HG03108 (cell line): Measurements from ENCODE around the gene ZFAND3.
"Not testable (repeated sequence)": the region's sequence is repeated elsewhere in the genome, so short reads cannot be mapped to it uniquely, and the experiment has no call there.

Experiments used
- ATAC-seq: cut with Tn5 transposase; IDR thresholded peaks from one replicate; pipeline ENCODE4 v1.9.1; 2021; ENCODE audit warnings: moderate library complexity; ENCODE audit not compliant: unreplicated experiment

ZFAND3 gene

GRCh38 chr6:38033442-38033982, 214.0 kb downstream of the ZFAND3 start:
- ATAC-seq, result no peak

GRCh38 chr6:38034274-38034914, 214.9 kb downstream of the ZFAND3 start:
- ATAC-seq, result no peak

- ATAC-seq, result no peak
These were observed 216.0 kb downstream of the ZFAND3 start for GRCh38 chr6:38035478-38035877.

- no peak for ATAC-seq
These were observed 220.0 kb downstream of the ZFAND3 start for GRCh38 chr6:38039502-38039901.

- no peak for ATAC-seq
These were observed 220.7 kb downstream of the ZFAND3 start for GRCh38 chr6:38040254-38040653.

GRCh38 chr6:38043259-38043753, 223.8 kb downstream of the ZFAND3 start:
- no peak for ATAC-seq

- ATAC-seq, result no peak
These were observed 226.3 kb downstream of the ZFAND3 start for GRCh38 chr6:38045701-38046305.

- no peak for ATAC-seq
These were observed 228.0 kb downstream of the ZFAND3 start for GRCh38 chr6:38047562-38047961.

- ATAC-seq, result not testable (repeated sequence)
These were observed 230.4 kb downstream of the ZFAND3 start for GRCh38 chr6:38049861-38050397.

GRCh38 chr6:38051819-38052434, 232.4 kb downstream of the ZFAND3 start:
- ATAC-seq, result no peak

- no peak for ATAC-seq
These were observed 235.1 kb downstream of the ZFAND3 start for GRCh38 chr6:38054527-38055202.

- no peak for ATAC-seq
These were observed 235.7 kb downstream of the ZFAND3 start for GRCh38 chr6:38055203-38055589.

GRCh38 chr6:38056361-38056760, 236.8 kb downstream of the ZFAND3 start:
- ATAC-seq, result no peak

GRCh38 chr6:38057994-38058393, 238.5 kb downstream of the ZFAND3 start:
- ATAC-seq, result no peak

GRCh38 chr6:38062066-38062465, 242.5 kb downstream of the ZFAND3 start:
- ATAC-seq, result no peak

- no peak for ATAC-seq
These were observed 244.4 kb downstream of the ZFAND3 start for GRCh38 chr6:38063973-38064372.

- no peak for ATAC-seq
These were observed 244.9 kb downstream of the ZFAND3 start for GRCh38 chr6:38064431-38064830.

GRCh38 chr6:38065734-38066305, 246.3 kb downstream of the ZFAND3 start:
- no peak for ATAC-seq

- ATAC-seq, result no peak
These were observed 247.9 kb downstream of the ZFAND3 start for GRCh38 chr6:38067263-38067980.
